Thoracic aorta (tissue), 2 donors: ENCODE results near the gene HDAC7. TPM values are rescaled to one million over a fixed set of nuclear protein-coding genes. Genes with fewer than 3 reads are reported as not detected.

Source experiments
- ATAC-seq: fragments of 150-250 bp; one replicate; pipeline ENCODE4 v1.8.0; 2017; ENCODE audit warnings: low read depth; ENCODE audit not compliant: insufficient number of reproducible peaks, low FRiP score
- DNase-seq: peaks from one replicate; pipeline ENCODE4 v3.0.0-alpha.2; 2020; ENCODE audit warnings: low spot score
- H3K27ac ChIP-seq, 2 donors: fragments of 200-600 bp; sonication (generic); 1 replicate in 1 of 2; 2 replicates in 1 of 2; pipeline ENCODE4 v1.5.1; 2016; ENCODE audit warnings: mild to moderate bottlenecking in 2 of 2, moderate library complexity in 2 of 2
- H3K27me3 ChIP-seq: fragments of 200-600 bp; sonication (generic); replicated peaks from 2 replicates; pipeline ENCODE4 v1.6.0; 2016; ENCODE audit warnings: mild to moderate bottlenecking; ENCODE audit not compliant: insufficient read depth
- H3K36me3 ChIP-seq: fragments of 200-600 bp; sonication (generic); one replicate; pipeline ENCODE4 v1.5.1; 2016
- H3K4me1 ChIP-seq, 2 donors: fragments of 200-600 bp; sonication (generic); 1 replicate in 1 of 2; 2 replicates in 1 of 2; pipeline versions ENCODE4 v1.5.1 to v1.6.0; 2016; ENCODE audit warnings: low read depth in 2 of 2, mild to moderate bottlenecking in 1 of 2; ENCODE audit not compliant: control insufficient read depth in 1 of 2
- H3K4me3 ChIP-seq: fragments of 200-600 bp; sonication (generic); 2 replicates; pipeline ENCODE4 v1.5.1; 2016; ENCODE audit warnings: mild to moderate bottlenecking
- H3K9me3 ChIP-seq: fragments of 200-600 bp; sonication (generic); 2 replicates; pipeline ENCODE4 v1.5.1; 2016
- CTCF ChIP-seq: fragments of 200-600 bp; sonication (generic); IDR thresholded peaks from one replicate; pipeline ENCODE4 v1.5.1; 2019; ENCODE audit warnings: antibody characterized with exemption
- total RNA-seq, 2 donors: library from RNA; depleted of rRNA; stranded (reverse); fragments of >200 nt; gene quantifications; one replicate each; pipeline versions ENCODE4 v1.1.0 to v1.2.3, GENCODE V29; 2016

The HDAC7 gene
- total RNA-seq, 2 donors from 2014 or later, result 77.8 to 112 TPM

GRCh38 chr12:47773858-47774580 lies 45.7 kb downstream of the HDAC7 start:
- H3K4me1 ChIP-seq, result peaks cover 53 to 61% of the 10 kb centered on the region in 2 donors
- H3K4me3 ChIP-seq, result peak overlapping the region; percentile 95
- H3K9me3 ChIP-seq, result no peaks in the 10 kb centered on the region
- peak overlapping the region; percentile 74 to 81 for H3K27ac ChIP-seq
- no peaks in the 10 kb centered on the region for H3K27me3 ChIP-seq
- ATAC-seq (no peak), DNase-seq (no peak)
- TF ChIP-seq CTCF, result no peak
- H3K36me3 ChIP-seq, result no peaks in the 10 kb centered on the region

DNA sequence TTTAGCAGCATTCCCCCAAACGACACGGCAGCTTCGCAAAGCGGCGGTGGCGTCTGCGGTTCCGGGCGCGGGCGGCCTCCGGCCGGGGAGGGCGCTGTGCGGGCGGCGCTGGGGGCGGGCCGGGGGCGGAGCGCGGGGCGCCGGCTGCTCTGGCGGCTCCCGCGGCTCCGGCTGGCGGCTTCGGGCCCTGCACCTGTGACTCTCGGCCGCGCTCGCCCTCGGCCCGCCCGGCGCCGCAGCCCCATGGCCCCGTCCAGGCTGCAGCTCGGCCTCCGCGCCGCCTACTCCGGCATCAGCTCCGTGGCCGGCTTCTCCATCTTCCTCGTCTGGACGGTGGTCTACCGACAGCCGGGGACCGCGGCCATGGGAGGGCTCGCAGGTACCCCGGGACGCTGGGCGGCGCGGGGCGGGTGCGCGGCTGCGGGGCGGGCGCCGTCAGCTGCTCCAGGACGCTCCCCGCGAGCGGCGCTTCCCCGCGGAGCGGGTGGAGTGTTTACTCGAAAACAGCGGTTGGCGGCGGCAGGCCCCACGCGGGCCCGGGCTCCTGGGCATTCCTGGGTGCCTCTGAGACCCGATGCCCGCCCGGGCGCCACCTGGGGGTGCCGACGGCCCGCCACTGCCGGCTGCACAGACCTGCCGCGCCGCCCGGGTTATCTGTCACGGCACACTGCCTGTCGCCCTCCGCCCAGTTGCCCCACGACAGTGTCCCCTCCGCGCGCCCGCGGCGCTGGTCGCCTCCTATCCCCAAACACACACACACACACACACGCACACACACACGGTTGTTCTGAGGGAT lies 46.4 kb downstream of the HDAC7 start, which contains the start of gene SLC48A1:
Gene SLC48A1 (plus strand): TSS at position 177 of the 796 bp plus-strand sequence. CDS start 67 bp downstream, at position 244.
- TF ChIP-seq CTCF, result no peak
- no peaks in the 10 kb centered on the region for H3K36me3 ChIP-seq
- ATAC-seq, result peak; percentile 37
- peaks cover 45 to 53% of the 10 kb centered on the region in 2 donors for H3K4me1 ChIP-seq
- H3K27ac ChIP-seq, result peak within 1 kb of the TSS; percentile 74 to 81
- H3K27me3 ChIP-seq, result no peaks in the 10 kb centered on the region
- H3K9me3 ChIP-seq, result no peaks in the 10 kb centered on the region
- DNase-seq, result no peak
- peak within 1 kb of the TSS; percentile 95 for H3K4me3 ChIP-seq

DNA sequence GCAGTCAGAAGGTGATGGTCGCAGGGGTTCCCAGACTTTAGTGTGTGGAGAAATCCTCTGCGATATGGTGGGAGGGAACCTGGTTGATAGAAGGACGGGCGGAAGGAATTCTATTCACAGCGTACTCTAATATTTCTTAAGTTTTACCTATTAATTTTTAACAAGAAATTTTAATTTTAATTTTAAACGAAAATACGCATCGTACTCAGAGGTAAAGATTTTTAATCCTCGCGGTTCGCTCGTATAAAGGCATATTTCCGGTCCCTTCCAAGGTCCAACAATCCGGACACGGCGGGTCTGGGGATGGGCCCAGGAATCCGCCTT lies 47.0 kb downstream of the HDAC7 start:
- H3K27me3 ChIP-seq, result no peaks in the 10 kb centered on the region
- TF ChIP-seq CTCF, result no peak
- peaks cover 39 to 48% of the 10 kb centered on the region in 2 donors for H3K4me1 ChIP-seq
- ATAC-seq (no peak), DNase-seq (no peak)
- no peaks in the 10 kb centered on the region for H3K36me3 ChIP-seq
- no peaks in the 10 kb centered on the region for H3K9me3 ChIP-seq
- peak overlapping the region; percentile 95 for H3K4me3 ChIP-seq
- H3K27ac ChIP-seq, result peak overlapping the region in 1 of 2 donors; percentile 81

- H3K4me3 ChIP-seq, result peak overlapping the region; percentile 95
Observed at GRCh38 chr12:47772094-47772660, 47.5 kb downstream of the HDAC7 start.

More at GRCh38 chr12:47772094-47772660, 47.5 kb downstream of the HDAC7 start:
- TF ChIP-seq CTCF, result no peak
- Histone ChIP-seq H3K27me3 (no peaks in the 10 kb centered on the region), H3K36me3 (no peaks in the 10 kb centered on the region), H3K27ac (no peak overlapping the region), H3K4me1 (peaks cover 34 to 43% of the 10 kb centered on the region in 2 donors), H3K9me3 (no peaks in the 10 kb centered on the region)
- no peak for DNase-seq
- ATAC-seq, result no peak
